Measurements from ENCODE around the gene NFILZ.

DNA sequence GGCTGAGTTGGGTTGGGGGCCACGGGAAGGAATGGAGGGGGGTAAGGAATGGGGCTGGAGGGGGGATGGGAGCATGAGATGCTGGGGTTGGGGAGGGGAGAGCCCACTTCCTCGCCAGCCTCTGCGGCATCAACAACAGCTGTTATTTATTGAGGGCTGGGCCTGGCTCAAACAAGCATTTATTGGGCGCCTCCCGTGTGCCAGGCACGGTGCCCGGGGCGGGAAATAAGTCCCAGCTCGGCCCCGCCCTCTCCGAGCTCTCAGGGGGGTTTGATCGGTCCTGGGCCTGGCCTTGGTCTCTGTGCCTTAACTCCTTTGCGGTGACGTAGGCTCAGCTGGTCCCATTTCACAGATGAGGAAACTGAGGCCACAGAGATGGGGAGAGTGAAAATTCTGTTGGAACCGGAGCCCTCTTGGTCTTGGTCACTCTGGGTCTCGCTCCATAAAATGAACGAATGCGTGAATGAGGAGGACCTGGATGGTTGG, 19.0 kb upstream of the NFILZ start:
- TF ChIP-seq, protein P1, sequence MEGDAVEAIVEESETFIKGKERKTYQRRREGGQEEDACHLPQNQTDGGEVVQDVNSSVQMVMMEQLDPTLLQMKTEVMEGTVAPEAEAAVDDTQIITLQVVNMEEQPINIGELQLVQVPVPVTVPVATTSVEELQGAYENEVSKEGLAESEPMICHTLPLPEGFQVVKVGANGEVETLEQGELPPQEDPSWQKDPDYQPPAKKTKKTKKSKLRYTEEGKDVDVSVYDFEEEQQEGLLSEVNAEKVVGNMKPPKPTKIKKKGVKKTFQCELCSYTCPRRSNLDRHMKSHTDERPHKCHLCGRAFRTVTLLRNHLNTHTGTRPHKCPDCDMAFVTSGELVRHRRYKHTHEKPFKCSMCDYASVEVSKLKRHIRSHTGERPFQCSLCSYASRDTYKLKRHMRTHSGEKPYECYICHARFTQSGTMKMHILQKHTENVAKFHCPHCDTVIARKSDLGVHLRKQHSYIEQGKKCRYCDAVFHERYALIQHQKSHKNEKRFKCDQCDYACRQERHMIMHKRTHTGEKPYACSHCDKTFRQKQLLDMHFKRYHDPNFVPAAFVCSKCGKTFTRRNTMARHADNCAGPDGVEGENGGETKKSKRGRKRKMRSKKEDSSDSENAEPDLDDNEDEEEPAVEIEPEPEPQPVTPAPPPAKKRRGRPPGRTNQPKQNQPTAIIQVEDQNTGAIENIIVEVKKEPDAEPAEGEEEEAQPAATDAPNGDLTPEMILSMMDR (IDR thresholded peaks at IDR 0.05): no peak
- TF ChIP-seq POLR2A (IDR thresholded peaks at IDR 0.05): no peak
